ENCODE data around the gene RASSF6.
"Not testable (repeated sequence)": the region's sequence is repeated elsewhere in the genome, so short reads cannot be mapped to it uniquely, and the experiment has no call there.

The RASSF6 gene, protein sequence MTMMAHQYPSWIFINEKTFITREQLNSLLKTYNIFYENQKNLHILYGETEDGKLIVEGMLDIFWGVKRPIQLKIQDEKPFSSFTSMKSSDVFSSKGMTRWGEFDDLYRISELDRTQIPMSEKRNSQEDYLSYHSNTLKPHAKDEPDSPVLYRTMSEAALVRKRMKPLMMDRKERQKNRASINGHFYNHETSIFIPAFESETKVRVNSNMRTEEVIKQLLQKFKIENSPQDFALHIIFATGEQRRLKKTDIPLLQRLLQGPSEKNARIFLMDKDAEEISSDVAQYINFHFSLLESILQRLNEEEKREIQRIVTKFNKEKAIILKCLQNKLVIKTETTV

DNA sequence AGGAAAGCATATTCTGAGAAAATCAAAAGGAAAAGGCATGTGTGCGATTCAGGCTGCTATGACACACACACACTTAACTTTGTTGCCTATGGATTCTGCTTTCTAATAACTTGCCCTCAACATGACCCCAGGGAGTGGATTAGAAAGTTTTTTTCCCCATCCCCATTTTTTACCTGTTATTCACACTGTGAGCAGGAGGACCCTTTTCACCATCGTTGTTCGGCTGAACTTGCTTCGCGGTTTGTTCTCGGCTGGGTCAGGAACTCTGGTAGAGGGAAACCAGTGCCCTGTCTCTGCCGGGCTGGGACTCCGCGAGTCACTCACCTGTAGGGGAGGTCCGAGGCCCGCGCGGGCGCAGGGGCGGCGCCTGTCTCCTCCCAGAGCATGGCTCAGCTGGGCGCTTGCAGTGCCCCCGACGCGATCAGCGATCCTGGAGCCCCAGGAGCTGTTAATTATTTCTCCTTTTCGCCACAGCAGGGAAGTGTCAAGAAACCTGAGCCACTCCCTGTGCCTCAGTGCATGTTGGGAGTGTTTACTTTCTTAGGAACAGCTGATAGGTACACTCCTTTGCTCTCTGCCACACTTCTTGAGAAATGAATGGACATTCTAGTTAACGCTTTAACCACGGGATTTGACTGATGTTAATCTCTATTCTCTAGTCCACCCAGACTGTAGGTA, at the start of gene RASSF6:
Gene RASSF6 (minus strand): TSS at position 322 of the 678 bp plus-strand sequence. CDS start 8,641 bp downstream, outside the sequence.
- DNase-seq: peak in 1 of 2 donors; percentile 9

DNA sequence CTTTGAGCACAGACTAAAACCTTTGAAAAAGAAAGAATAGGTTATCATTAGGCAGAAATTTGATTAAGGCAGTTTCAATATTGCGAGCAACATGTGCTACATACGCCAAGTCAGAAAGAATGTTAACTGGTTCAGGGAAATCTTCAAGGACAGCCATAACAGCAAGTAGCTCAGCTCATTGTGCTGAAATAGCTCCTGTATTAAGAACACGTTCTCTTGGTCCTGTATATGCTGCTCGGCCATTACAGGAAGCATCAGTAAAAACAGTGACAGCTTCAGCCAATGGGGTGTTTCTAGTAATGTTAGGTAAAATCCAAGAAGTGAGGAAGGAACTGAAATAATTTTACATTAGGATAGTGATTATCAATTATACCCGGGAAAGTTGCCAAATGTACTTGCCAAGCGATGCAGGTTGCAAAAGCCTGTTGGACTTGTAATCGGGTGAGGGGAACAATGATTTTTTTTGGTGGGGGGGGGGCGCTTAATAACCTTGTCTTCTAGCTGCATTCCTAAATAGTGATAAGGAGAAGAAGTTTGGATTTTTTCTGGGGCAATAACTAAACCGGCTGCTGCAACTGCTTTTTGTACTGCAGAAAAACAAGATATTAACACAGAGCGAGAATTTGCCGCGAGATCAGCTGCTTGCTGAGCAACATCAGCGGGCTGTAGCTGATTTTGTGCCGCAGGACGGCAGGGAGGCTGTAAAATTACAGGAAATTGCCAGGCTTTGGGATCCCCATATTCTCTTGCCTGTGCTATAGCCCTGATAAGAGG, 49.4 kb upstream of the RASSF6 start:
- no peak for DNase-seq

DNA sequence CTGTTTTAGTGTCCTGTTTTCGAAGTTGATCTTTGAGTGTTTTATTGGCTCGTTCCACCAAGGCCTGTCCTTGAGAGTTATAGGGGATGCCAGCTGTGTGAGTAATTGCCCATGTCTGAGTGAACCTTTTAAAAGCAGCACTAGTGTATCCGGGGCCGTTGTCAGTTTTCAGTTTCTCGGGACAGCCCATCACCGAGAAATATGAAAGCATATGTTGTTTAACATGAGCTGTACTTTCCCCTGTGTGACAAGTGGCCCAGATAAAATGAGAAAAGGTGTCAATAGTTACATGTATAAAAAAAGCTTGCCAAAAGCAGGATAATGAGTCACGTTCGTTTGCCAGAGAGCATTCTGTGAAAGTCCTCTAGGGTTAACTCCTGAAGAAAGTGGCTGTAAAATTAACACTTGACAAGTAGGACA, 48.6 kb upstream of the RASSF6 start:
- no peak for DNase-seq

DNA sequence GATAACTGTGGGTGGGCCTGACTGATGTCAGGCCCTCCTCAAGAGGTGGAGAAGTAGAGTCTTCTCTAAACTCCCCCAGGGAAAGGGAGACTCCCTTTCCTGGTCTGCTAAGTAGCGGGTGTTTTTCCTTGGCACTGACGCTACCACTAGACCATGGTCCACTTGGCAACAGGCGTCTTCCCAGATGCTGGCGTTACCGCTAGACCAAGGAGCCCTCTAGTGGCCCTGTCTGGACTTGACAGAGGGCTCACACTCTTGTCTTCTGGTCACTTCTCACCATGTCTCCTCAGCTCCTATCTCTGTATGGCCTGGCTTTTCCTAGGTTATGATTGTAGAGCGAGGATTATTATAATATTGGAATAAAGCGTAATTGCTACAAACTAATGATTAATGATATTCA, 45.7 kb upstream of the RASSF6 start:
- DNase-seq: peak in 1 of 2 donors; percentile 2

DNA sequence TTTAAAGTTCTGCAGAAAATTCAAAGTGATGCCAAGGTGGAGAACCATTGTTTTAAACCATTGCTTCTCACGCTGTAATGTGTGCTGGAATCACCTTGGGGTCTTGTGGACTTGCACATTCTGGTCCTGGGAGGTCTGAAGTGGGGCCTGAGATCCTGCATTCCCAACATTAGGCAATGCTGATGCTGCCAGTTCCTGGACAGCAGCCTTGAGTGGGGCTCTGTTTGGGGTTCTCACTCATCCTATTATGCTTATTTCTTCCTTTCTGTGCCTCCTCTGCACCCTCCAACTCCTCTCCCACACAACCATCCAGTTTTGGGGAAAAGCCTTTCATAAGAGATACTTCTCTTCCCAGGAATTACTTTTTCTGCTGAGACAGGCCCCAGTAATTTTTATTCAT, 44.2 kb upstream of the RASSF6 start:
- no peak for DNase-seq

DNA sequence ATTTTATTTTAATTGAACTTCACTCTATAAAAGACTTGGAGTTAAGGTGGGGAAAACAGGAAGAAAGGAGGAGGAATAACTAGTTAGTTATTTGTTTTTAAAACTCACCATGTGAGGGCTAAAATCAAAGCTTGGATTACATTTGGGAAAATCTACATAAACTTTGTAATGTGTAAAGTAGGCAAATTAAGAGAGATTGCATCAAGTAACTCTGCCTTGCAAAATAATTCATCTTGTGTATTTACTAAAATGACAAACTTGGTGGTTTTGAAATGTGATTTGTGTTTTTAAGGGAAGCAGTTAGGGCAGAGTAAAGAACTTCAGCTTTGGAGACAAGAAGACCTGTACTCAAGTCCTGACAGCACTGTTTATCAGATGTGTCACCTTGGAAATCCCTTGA, 43.3 kb upstream of the RASSF6 start:
- no peak for DNase-seq

DNA sequence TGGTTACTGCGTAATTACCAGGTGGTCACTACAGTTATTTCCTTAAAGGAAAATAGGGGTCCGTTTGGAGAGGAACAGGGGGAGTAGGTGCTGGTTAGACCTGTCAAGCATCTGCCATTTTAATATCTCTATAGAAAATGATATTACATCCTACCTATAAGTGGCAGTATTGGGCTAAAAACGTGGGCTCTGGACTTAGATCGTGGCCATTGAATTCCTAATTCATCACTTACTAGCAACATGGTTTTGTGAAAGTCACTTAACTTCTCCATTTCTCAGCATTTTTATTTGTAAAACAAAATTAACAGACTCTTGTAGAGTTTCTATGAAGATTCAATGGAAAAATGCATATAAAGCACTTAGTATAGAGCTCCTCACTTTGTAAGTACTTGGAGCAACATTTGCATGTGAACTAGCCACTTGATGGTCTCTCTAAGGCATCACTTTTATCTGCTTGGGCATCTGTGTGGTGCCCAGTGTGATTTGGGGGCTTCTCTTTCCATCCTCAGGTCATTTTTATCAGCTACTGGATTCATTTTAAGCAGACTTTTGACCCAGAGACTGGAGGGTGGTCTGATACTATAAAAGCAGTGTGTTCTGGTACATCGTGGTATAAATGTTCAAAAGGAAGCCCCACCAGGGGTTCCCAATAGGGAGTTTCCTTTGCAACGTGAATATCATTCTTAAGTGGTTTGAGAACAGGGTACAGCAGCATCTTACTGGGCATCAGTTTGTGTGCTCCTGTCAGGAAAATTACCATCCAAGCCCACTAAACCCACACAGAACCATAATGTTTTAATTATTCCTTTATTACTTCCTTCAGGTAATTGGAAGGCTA, 42.7 kb upstream of the RASSF6 start:
- DNase-seq: no peak

DNA sequence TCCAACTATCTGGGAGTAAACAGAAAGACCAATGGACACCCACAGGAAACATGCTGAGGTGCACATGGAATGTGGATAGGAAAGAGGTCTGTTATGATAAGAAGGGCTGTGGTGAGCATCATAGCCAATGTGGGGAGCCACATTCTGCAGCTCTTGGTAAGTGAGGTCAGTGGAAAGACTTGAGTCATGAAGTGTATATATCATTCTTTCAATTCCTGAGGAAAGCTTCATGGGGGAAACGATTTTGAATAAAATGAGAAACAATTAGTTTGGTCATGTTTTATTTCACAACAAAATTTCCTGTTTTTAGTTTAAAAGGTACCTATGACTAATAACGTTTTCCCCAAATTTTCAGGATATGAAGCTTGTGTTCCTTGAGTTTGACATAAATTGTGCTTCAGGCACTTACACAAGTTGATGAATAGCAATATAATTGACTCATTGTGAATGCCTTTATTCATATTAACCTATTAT, 41.4 kb upstream of the RASSF6 start:
- no peak for DNase-seq

DNA sequence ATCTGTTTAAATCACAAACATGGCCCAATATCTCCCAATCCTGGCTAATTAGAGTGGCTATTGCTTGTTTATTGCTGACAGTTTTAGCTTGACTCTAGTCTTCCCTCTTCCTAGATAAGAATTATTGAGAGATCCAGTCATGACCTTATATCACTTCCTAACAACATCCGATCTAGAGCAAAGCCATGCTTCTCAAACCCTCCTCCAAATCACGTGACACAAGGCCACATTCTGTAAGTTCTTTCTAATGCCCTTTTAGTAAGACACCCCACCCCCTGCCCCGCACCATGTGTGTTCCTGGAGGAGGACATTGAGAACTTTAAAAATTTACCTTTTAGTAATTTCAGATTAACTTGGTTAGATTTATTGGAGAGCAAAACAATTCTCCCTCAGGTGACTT, 40.6 kb upstream of the RASSF6 start:
- DNase-seq: no peak

DNA sequence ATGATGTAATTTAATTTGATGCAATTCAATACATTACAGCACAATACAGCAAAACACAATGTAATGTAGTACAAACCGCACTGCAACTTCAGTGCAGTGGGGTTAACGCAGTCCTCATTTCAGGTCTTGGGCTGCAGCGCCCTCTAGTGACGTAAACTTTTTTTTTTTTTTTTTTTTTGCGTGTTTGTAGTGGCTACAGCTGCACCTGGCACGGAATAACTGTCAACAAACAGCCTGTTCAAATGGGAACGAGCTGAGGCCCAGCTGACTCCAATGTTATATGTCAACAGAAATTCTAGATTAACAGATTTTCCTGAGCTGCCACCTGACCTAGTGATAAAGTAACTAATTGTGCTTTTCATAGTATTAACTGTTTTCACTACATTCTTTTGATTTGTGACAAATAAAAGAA, 33.5 kb upstream of the RASSF6 start:
- peak in 1 of 2 donors; percentile 2 for DNase-seq

DNA sequence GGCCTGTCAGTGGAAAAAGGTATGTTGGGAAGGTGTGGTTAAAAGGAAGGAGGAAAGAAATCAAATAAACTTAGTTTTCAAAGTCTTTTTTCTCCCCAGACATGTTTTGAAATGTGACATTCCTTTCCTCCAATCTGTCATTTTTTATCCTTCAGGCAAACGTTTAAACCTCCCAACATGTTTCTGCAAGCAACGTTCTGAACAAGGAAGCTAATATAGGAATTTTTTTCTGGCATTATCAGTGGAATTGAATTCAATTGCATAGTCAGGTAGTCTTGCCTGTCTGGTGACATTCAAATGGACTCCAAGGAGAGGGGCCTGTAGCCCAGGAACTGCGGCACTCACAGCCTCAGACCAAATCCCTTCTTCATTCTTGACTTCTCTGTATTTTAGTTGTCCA, 30.0 kb upstream of the RASSF6 start:
- DNase-seq: no peak

DNA sequence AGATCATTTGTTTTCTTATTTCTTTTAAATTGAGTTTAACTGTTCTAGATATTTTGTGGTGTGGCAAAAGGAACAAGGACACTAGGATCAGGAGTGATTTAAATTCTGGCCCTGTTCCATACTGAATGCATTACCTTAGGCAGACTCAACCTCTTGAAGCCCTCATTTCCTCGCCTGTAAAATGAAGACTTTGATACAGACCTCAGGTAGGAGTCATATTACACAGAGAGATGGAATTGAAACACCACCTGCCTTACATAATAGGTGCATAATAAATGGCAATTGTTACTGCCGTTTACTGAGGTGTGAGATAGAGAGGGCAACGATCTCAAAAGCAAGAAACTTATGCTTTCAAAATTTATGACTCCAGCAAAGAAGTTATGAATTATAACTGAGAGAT, 28.2 kb upstream of the RASSF6 start:
- DNase-seq: no peak

DNA sequence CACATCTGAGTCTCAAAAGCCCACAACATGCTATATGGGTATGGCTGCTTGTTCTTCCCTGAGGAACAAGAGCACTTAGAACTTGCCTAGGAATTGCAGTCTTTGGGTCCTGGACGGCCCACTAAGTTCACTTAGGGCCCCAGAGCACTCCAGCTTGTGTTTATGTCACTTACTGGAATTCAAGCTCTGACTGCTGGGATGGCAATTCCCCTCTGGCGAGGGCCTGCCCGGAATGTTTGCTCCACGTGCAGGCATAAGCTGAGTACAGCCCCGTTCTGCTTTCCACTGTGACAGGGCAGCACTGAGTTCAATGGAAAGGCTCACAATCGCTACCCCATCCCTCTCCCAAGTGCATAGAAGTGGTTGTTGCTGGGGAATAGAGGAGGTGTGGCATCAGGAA, 25.9 kb upstream of the RASSF6 start:
- no peak for DNase-seq

DNA sequence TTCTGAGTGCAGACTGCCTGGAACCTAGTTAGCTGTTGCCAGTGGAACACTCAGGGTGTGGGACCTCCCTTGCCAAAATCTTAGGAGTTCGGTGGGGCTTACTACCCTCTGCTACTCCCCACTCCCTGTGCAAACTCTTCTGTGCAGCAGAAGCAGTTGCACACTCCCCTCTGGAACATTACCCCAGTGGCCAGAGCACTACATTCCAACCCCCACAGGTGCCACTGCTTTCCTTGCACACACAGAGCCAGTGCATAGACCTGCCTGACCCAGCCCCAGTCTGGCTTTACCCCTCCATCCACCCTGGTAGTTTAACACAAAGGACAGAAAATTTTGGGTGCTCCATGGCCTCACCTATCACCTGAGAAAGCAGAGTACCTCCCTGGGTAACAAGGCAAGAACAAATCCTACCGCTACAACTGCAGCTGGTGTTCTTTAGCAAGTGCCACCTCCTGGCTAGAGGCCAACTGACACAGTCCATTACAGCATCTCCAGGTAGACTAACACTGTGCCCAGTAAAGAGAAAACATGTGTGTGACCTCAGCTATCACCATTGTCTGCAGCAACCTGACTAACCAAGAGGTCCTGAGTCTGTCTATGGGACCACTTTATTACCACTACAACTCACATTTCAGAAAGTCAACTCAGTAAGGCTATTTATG, 11.5 kb upstream of the RASSF6 start:
- DNase-seq: no peak

DNA sequence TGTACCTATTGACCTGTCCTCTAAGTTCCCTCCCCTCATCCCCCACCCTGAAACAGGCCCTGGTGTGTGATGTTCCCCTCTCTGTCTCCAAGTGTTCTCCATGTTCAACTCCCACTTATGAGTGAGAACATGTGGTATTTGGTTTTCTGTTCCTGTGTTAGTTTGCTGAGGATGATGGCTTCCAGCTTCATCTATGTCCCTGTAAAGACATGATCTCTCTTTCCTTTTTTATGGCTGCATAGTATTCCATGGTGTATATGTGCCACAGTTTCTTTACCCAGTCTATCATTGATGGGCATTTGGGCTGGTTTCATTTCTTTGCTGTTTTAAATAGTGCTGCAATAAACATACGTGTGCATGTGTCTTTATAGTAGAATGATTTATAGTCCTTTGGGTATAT, 8.6 kb upstream of the RASSF6 start:
- not testable (repeated sequence) for DNase-seq

DNA sequence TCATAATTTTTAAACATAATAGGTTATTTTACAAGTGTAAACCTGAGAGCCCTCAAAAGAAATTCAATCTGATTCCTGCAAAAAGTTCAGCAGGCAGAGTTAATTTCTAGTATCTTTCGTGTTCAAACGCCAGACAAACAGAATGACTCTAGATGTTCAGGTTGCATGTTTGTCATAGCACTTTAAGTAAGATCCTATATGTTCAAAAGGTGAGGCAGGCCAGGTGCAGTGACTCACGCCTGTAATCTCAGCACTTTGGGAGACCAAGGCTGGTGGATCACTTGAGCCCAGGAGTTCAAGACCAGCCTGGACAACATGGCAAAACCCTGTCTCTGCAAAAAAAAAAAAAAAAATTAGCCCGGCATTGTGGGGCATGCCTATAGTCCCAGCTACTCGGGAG, 1.1 kb upstream of the RASSF6 start:
- DNase-seq: no peak

DNA sequence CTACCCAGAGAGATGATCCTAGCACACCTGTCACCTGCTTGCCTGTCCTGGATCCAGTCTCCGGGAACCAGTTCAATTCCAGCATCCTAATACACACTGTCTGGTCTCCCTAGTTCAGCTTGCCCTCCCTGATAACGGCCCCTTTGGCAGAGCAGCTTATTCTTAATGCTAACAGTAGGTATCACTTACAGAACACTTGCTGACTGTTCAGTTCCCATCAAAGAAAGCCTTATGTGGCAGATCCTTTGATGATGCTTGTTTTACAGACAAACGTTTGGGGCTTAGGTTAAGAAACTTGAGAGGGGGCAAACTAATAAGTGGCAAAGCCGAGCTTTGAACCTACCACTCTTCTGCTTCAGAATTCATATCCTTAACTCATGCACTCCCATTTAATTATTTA, 890 bp downstream of the RASSF6 start:
- DNase-seq: no peak

DNA sequence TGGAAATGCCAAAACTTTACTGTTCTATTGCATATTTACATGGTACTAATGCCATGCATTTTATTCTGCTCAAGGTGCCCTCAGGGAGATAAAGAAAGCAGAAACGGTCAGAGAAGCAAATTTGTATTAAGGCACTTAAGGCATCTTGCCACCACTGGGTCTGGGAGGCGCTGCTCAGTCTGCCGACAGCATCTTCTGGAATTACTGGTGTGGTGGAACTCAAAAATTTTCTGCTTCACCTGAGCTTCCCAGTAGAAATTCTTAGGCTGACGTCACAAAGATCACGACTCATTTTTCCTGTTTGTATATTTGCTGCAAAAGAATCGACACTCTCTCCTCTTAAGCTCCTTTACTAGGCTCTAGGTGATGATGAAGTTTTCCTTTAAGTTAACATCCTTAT, 3.0 kb downstream of the RASSF6 start:
- DNase-seq: no peak

DNA sequence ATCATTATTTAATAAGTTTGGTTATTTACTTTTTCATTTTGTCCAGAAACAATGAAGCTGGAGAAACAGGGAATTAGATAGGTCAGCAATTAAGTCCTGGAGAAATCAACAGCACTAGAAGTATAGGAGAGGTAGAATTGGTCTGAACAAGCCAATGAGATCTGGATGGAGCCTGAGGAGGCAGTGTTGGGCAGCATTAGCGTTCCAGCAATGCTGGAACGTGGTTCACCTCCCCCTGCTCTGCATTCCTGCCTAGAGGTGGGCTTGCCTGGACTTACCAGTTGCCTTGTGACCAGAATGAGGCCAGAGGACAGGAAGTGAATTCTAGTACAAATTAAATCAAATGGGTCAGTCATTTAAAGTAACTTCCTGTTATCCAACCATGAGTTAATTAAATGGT, 4.6 kb downstream of the RASSF6 start:
- no peak for DNase-seq

DNA sequence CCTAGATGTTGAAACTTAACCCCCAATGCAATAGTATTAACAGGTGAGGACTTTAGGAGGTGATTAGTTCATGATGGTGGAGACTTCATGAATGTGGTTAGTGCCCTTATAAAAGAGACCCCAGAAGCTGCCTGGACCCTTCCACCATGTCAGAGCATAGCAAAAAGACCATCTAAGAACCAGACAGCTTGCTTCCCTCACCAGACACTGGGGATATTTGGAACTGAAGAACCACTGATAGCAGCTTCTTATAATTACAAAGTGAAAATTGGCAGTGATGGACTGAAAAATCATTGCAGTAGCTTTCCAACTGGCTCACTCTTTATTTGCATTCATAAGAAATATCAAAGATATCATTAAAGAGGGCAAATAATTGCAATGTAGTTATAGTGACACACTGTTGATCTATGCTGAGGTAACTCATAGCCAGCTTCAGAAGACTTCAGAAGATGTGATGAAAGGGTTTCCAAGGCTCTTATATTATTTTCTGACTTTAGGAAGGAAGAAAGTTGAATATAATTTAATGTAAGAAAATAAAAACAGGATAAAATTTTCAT, 5.8 kb downstream of the RASSF6 start:
- DNase-seq: no peak

DNA sequence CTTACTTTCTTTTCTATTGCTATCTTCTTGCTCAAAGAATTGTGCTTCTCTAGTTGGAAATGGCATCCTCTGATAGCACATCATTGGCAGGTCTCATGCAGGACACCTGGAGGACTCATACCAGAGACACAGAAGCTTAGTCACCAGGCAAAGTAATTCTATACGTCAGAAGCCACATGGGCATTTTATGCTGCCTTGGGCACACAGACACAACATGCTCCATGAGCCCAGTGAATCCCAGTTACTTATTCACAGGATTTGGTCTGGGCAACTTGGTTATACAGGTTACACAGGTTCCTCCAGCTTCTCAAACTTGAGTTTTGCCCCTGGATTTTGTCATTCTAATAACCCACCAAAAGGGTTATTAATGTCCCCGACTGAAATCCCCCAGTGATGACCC, 7.1 kb downstream of the RASSF6 start:
- no peak for DNase-seq

DNA sequence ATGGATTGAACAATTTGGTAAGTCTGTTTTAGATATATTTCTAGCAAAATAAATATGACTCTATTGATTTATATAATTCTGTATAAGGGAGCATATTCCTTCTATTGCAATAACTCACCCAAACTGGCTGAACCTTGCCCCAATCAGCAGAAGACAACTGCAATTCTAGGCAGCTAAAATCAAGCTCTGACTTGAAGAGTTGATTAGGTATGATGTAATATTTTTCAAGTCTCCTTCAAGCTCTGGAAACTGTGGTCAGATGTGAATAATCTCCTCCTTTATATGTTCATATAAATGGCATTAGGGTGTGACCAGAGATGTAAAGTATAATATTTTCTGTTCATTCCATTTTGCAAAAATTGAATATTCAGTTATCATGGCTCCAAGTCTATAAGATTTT, 8.2 kb downstream of the RASSF6 start:
- no peak for DNase-seq

All from stimulated activated CD4-positive, alpha-beta T cell treated with anti-CD3 and anti-CD28 coated beads, Interleukin-2, amount 100 ng/mL, for 24 hours (primary cell).